Activated T-helper 1 cell treated with anti-CD3 and anti-CD28 coated beads, Interleukin-12 subunit alpha, Interleukin-12 subunit beta, Interleukin-2, Interleukin-4 antibody, amounts not matched to agents 30 ng/mL and 10 ng/mL and 1 ng/mL, durations not matched to agents 14 hours and 24 hours and 36 hours (primary cell): ENCODE data around the gene KPNA4. TPM values are rescaled to one million over a fixed set of nuclear protein-coding genes. Genes with fewer than 3 reads are reported as not detected.
A peak's percentile ranks its signal among the peaks of the same experiment; 100 is the strongest.

Source experiments
- DNase-seq: peaks from one replicate; pipeline ENCODE4 v3.0.0; 2021; ENCODE audit warnings: low spot score
- H3K27ac Mint-ChIP-seq: one replicate; pipeline ENCODE4 v1.8.0; 2021; ENCODE audit warnings: mild to moderate bottlenecking, mixed read lengths
- H3K27me3 Mint-ChIP-seq: one replicate; pipeline ENCODE4 v1.8.0; 2022; ENCODE audit warnings: mild to moderate bottlenecking, moderate library complexity, mixed read lengths; ENCODE audit not compliant: insufficient read depth
- H3K36me3 Mint-ChIP-seq: one replicate; pipeline ENCODE4 v1.8.0; 2021; ENCODE audit warnings: low read depth, mixed read lengths
- H3K4me1 Mint-ChIP-seq: one replicate; pipeline ENCODE4 v1.8.0; 2021; ENCODE audit warnings: low read depth, mixed read lengths
- H3K4me3 Mint-ChIP-seq: one replicate; pipeline ENCODE4 v1.8.0; 2021; ENCODE audit warnings: mild to moderate bottlenecking, moderate library complexity, mixed read lengths
- H3K9me3 Mint-ChIP-seq: one replicate; pipeline ENCODE4 v1.8.0; 2021; ENCODE audit warnings: mixed read lengths
- intact Hi-C: fragments of 100-400 bp; cut with micrococcal nuclease; formaldehyde crosslinking; loops from one replicate; pipeline ENCODE4 v1.15.1; 2024
- total RNA-seq: library from RNA; stranded (reverse); gene quantifications from 2 replicates; pipeline ENCODE4 v1.2.3, GENCODE V29; 2022

KPNA4 gene
- total RNA-seq, 1 donor from 2014 or later = 77.7 TPM

- Mint-ChIP-seq H3K4me3 (peak overlapping the region; percentile 97), H3K9me3 (no peaks in the 10 kb centered on the region), H3K27me3 (no peaks in the 10 kb centered on the region), H3K27ac (peak overlapping the region; percentile 34), H3K4me1 (peaks cover 53% of the 10 kb centered on the region), H3K36me3 (peaks cover 19% of the 10 kb centered on the region)
- intact Hi-C loops = loop anchor here (2.0 to 10.0 kb wide), 6 partner anchors 339 to 1762 kb away; partner anchors contain the start of genes C3orf80, IL12A and MFSD1
- DNase-seq = no peak
Measured at GRCh38 chr3:160566499-160566898, 1.1 kb upstream of the KPNA4 start.

- intact Hi-C loops = loop anchor here (1.0 to 10.0 kb wide), 10 partner anchors 116 to 1760 kb away; partner anchors contain the start of genes C3orf80, IFT80, MFSD1 and NMD3
- Mint-ChIP-seq H3K27me3 (no peaks in the 10 kb centered on the region), H3K4me3 (peak overlapping the region; percentile 57), H3K36me3 (peaks cover 19% of the 10 kb centered on the region), H3K27ac (no peak overlapping the region), H3K4me1 (peaks cover 60% of the 10 kb centered on the region), H3K9me3 (no peaks in the 10 kb centered on the region)
- DNase-seq = peak; percentile 62
Measured at GRCh38 chr3:160564949-160565441, 376 bp downstream of the KPNA4 start.

GRCh38 chr3:160564258-160564911 is 986 bp downstream of the KPNA4 start:
- Mint-ChIP-seq H3K27me3 (no peaks in the 10 kb centered on the region), H3K27ac (peak overlapping the region; percentile 88), H3K4me1 (peaks cover 66% of the 10 kb centered on the region), H3K9me3 (no peaks in the 10 kb centered on the region), H3K4me3 (peak overlapping the region; percentile 93), H3K36me3 (peaks cover 21% of the 10 kb centered on the region)
- intact Hi-C loops = loop anchor here (10.0 kb wide), 3 partner anchors 380 to 1760 kb away; partner anchors contain the start of gene MFSD1
- peak; percentile 11 for DNase-seq

- Mint-ChIP-seq H3K36me3 (peaks cover 18% of the 10 kb centered on the region), H3K27me3 (no peaks in the 10 kb centered on the region), H3K4me3 (peak overlapping the region; percentile 93), H3K9me3 (no peaks in the 10 kb centered on the region), H3K4me1 (peaks cover 64% of the 10 kb centered on the region), H3K27ac (no peak overlapping the region)
- no peak for DNase-seq
- intact Hi-C loops = loop anchor here (10.0 kb wide), 3 partner anchors 382 to 1758 kb away; partner anchors contain the start of gene MFSD1
Measured at GRCh38 chr3:160562952-160563351, 2.4 kb downstream of the KPNA4 start.

- no peaks in the 10 kb centered on the region for H3K27me3 Mint-ChIP-seq
- H3K27ac Mint-ChIP-seq = no peak overlapping the region
- DNase-seq = no peak
- no peak overlapping the region for H3K4me3 Mint-ChIP-seq
- H3K9me3 Mint-ChIP-seq = no peaks in the 10 kb centered on the region
- H3K36me3 Mint-ChIP-seq = peaks cover 14% of the 10 kb centered on the region
- peaks cover 32% of the 10 kb centered on the region for H3K4me1 Mint-ChIP-seq
- intact Hi-C loops = no loop called here
Measured at GRCh38 chr3:160557571-160557970, 7.8 kb downstream of the KPNA4 start.

GRCh38 chr3:160556141-160556540 is 9.2 kb downstream of the KPNA4 start:
- H3K4me1 Mint-ChIP-seq = peaks cover 18% of the 10 kb centered on the region
- H3K27ac Mint-ChIP-seq = no peak overlapping the region
- peaks cover 25% of the 10 kb centered on the region for H3K36me3 Mint-ChIP-seq
- intact Hi-C loops = no loop called here
- H3K9me3 Mint-ChIP-seq = peaks cover 3% of the 10 kb centered on the region
- no peak overlapping the region for H3K4me3 Mint-ChIP-seq
- DNase-seq = no peak
- no peaks in the 10 kb centered on the region for H3K27me3 Mint-ChIP-seq

GRCh38 chr3:160554980-160555379 is 10.4 kb downstream of the KPNA4 start:
- no peak for DNase-seq
- no peak overlapping the region for H3K27ac Mint-ChIP-seq
- peaks cover 11% of the 10 kb centered on the region for H3K9me3 Mint-ChIP-seq
- H3K27me3 Mint-ChIP-seq = no peaks in the 10 kb centered on the region
- H3K4me1 Mint-ChIP-seq = peaks cover 14% of the 10 kb centered on the region
- intact Hi-C loops = no loop called here
- H3K4me3 Mint-ChIP-seq = no peak overlapping the region
- H3K36me3 Mint-ChIP-seq = peaks cover 34% of the 10 kb centered on the region

- no peak overlapping the region for H3K27ac Mint-ChIP-seq
- H3K36me3 Mint-ChIP-seq = peaks cover 32% of the 10 kb centered on the region
- H3K4me1 Mint-ChIP-seq = peaks cover 4% of the 10 kb centered on the region
- intact Hi-C loops = no loop called here
- no peak overlapping the region for H3K4me3 Mint-ChIP-seq
- H3K27me3 Mint-ChIP-seq = no peaks in the 10 kb centered on the region
- H3K9me3 Mint-ChIP-seq = peaks cover 11% of the 10 kb centered on the region
- DNase-seq = no peak
Measured at GRCh38 chr3:160553827-160554226, 11.5 kb downstream of the KPNA4 start.

GRCh38 chr3:160546727-160547126 is 18.6 kb downstream of the KPNA4 start:
- Mint-ChIP-seq H3K27me3 (no peaks in the 10 kb centered on the region), H3K36me3 (peaks cover 25% of the 10 kb centered on the region), H3K9me3 (peaks cover 11% of the 10 kb centered on the region), H3K27ac (no peak overlapping the region), H3K4me3 (no peak overlapping the region), H3K4me1 (peaks cover 30% of the 10 kb centered on the region)
- DNase-seq = no peak
- intact Hi-C loops = no loop called here

GRCh38 chr3:160545504-160545871 is 19.9 kb downstream of the KPNA4 start:
- H3K36me3 Mint-ChIP-seq = peaks cover 14% of the 10 kb centered on the region
- peak overlapping the region; percentile 3 for H3K27ac Mint-ChIP-seq
- no peak for DNase-seq
- intact Hi-C loops = no loop called here
- H3K27me3 Mint-ChIP-seq = no peaks in the 10 kb centered on the region
- H3K9me3 Mint-ChIP-seq = peaks cover 1% of the 10 kb centered on the region
- no peak overlapping the region for H3K4me3 Mint-ChIP-seq
- H3K4me1 Mint-ChIP-seq = peaks cover 31% of the 10 kb centered on the region

- H3K4me3 Mint-ChIP-seq = no peak overlapping the region
- no peak for DNase-seq
- peak overlapping the region; percentile 3 for H3K27ac Mint-ChIP-seq
- H3K9me3 Mint-ChIP-seq = no peaks in the 10 kb centered on the region
- intact Hi-C loops = no loop called here
- H3K4me1 Mint-ChIP-seq = peaks cover 31% of the 10 kb centered on the region
- H3K27me3 Mint-ChIP-seq = no peaks in the 10 kb centered on the region
- peaks cover 11% of the 10 kb centered on the region for H3K36me3 Mint-ChIP-seq
Measured at GRCh38 chr3:160544844-160545503, 20.4 kb downstream of the KPNA4 start.

- H3K9me3 Mint-ChIP-seq = no peaks in the 10 kb centered on the region
- H3K27me3 Mint-ChIP-seq = no peaks in the 10 kb centered on the region
- peaks cover 8% of the 10 kb centered on the region for H3K36me3 Mint-ChIP-seq
- intact Hi-C loops = no loop called here
- no peak overlapping the region for H3K27ac Mint-ChIP-seq
- no peak for DNase-seq
- H3K4me3 Mint-ChIP-seq = no peak overlapping the region
- H3K4me1 Mint-ChIP-seq = peaks cover 30% of the 10 kb centered on the region
Measured at GRCh38 chr3:160540551-160540950, 24.8 kb downstream of the KPNA4 start.

- H3K9me3 Mint-ChIP-seq = no peaks in the 10 kb centered on the region
- no peak overlapping the region for H3K4me3 Mint-ChIP-seq
- H3K27me3 Mint-ChIP-seq = no peaks in the 10 kb centered on the region
- H3K27ac Mint-ChIP-seq = no peak overlapping the region
- intact Hi-C loops = no loop called here
- no peak for DNase-seq
- H3K36me3 Mint-ChIP-seq = peaks cover 4% of the 10 kb centered on the region
- peaks cover 24% of the 10 kb centered on the region for H3K4me1 Mint-ChIP-seq
Measured at GRCh38 chr3:160538895-160539294, 26.5 kb downstream of the KPNA4 start.
